Measurements from ENCODE around the gene TTC34. TPM values are rescaled to one million over a fixed set of nuclear protein-coding genes. Genes with fewer than 3 reads are reported as not detected.

TTC34 gene
- total RNA-seq, 6 experiments from 2014 or later, result 0.06 to 0.23 (median 0.18) TPM; not detected in 1

GRCh38 chr1:2826736-2827292 lies 25.3 kb upstream of the TTC34 start:
- ATAC-seq (no peak), DNase-seq (peak in 1 of 3 donors; percentile 50)
- H3K4me1 ChIP-seq, result no peaks in the 10 kb centered on the region
- H3K27me3 ChIP-seq, result no peaks in the 10 kb centered on the region
- H3K9me3 ChIP-seq, result no peaks in the 10 kb centered on the region
- no peak overlapping the region for H3K4me3 ChIP-seq
- TF ChIP-seq POLR2A (IDR thresholded peaks at IDR 0.05) (no peak), CTCF (IDR thresholded peaks at IDR 0.05) (no peak)
- intact Hi-C loops (cut with DNase I), result loop anchor here in 1 of 2 donors (10.0 kb wide), 1 partner anchor 598 kb away; no protein-coding TSS in a partner anchor
- no peak overlapping the region for H3K27ac ChIP-seq
- 69% methylated on average over 4 of the region's 14 CpGs for WGBS (ENCODE audit: insufficient coverage, low coverage, low lambda C conversion rate, missing lambda C conversion rate)
- H3K36me3 ChIP-seq, result no peaks in the 10 kb centered on the region

- TF ChIP-seq POLR2A (IDR thresholded peaks at IDR 0.05) (no peak), CTCF (IDR thresholded peaks at IDR 0.05) (no peak)
- H3K27ac ChIP-seq, result no peak overlapping the region
- intact Hi-C loops (cut with DNase I), result loop anchor here in 1 of 2 donors (10.0 kb wide), 1 partner anchor 598 kb away; no protein-coding TSS in a partner anchor
- WGBS (ENCODE audit: insufficient coverage, low coverage, low lambda C conversion rate, missing lambda C conversion rate), result 50% methylated on average over 1 of the region's 15 CpGs
- no peaks in the 10 kb centered on the region for H3K36me3 ChIP-seq
- no peaks in the 10 kb centered on the region for H3K4me1 ChIP-seq
- ATAC-seq (no peak), DNase-seq (peak in 1 of 3 donors; percentile 43)
- no peaks in the 10 kb centered on the region for H3K9me3 ChIP-seq
- no peaks in the 10 kb centered on the region for H3K27me3 ChIP-seq
- H3K4me3 ChIP-seq, result no peak overlapping the region
These were observed 24.8 kb upstream of the TTC34 start for GRCh38 chr1:2826316-2826715.

GRCh38 chr1:2825487-2826189 lies 24.1 kb upstream of the TTC34 start:
- TF ChIP-seq CTCF (IDR thresholded peaks at IDR 0.05), result no peak
- no peak for TF ChIP-seq POLR2A (IDR thresholded peaks at IDR 0.05)
- H3K27me3 ChIP-seq, result no peaks in the 10 kb centered on the region
- no peak overlapping the region for H3K4me3 ChIP-seq
- intact Hi-C loops (cut with DNase I), result loop anchor here in 1 of 2 donors (10.0 kb wide), 1 partner anchor 599 kb away; no protein-coding TSS in a partner anchor
- ATAC-seq (no peak), DNase-seq (peak in 1 of 3 donors; percentile 31)
- H3K27ac ChIP-seq, result no peak overlapping the region
- no peaks in the 10 kb centered on the region for H3K9me3 ChIP-seq
- H3K36me3 ChIP-seq, result no peaks in the 10 kb centered on the region
- 61% methylated on average over 4 of the region's 18 CpGs for WGBS (ENCODE audit: insufficient coverage, low coverage, low lambda C conversion rate, missing lambda C conversion rate)
- H3K4me1 ChIP-seq, result no peaks in the 10 kb centered on the region

- Histone ChIP-seq H3K4me3 (no peak overlapping the region), H3K36me3 (no peaks in the 10 kb centered on the region), H3K27me3 (no peaks in the 10 kb centered on the region), H3K27ac (no peak overlapping the region), H3K9me3 (no peaks in the 10 kb centered on the region), H3K4me1 (no peaks in the 10 kb centered on the region)
- intact Hi-C loops (cut with DNase I), result loop anchor here in 1 of 2 donors (10.0 kb wide), 1 partner anchor 600 kb away; no protein-coding TSS in a partner anchor
- DNase-seq (no peak), ATAC-seq (no peak)
- TF ChIP-seq CTCF (IDR thresholded peaks at IDR 0.05) (no peak), POLR2A (IDR thresholded peaks at IDR 0.05) (no peak)
These were observed 23.5 kb upstream of the TTC34 start for GRCh38 chr1:2824999-2825398.
